Liver (tissue), 9 donors: ENCODE data around the gene TBC1D14. TPM values are rescaled to one million over a fixed set of nuclear protein-coding genes. Genes with fewer than 3 reads are reported as not detected.

ENCODE experiments used
- DNase-seq: peaks from one replicate; pipeline ENCODE4 v3.0.0-alpha.2; 2017; ENCODE audit warnings: low spot score
- H3K27ac ChIP-seq, 2 donors: one replicate each; pipeline ENCODE4 v1.7.0; 2013; ENCODE audit warnings: inconsistent platforms in 2 of 2, low read length in 2 of 2, control low read depth in 1 of 2, low read depth in 1 of 2, mild to moderate bottlenecking in 1 of 2
- H3K27me3 ChIP-seq, 4 donors: one replicate each; pipeline versions ENCODE4 v1.6.1 to v1.7.0; 2013; ENCODE audit warnings: low read length in 3 of 4, inconsistent platforms in 1 of 4, mild to moderate bottlenecking in 1 of 4, moderate library complexity in 1 of 4; ENCODE audit not compliant: control insufficient read depth in 4 of 4, insufficient read depth in 4 of 4
- H3K36me3 ChIP-seq, 4 donors: one replicate each; pipeline versions ENCODE4 v1.6.1 to v1.7.0; 2013; ENCODE audit warnings: low read length in 3 of 4, mild to moderate bottlenecking in 3 of 4, low read depth in 1 of 4, moderate library complexity in 1 of 4; ENCODE audit not compliant: control insufficient read depth in 4 of 4, insufficient read depth in 3 of 4
- H3K4me1 ChIP-seq, 4 donors: one replicate each; pipeline versions ENCODE4 v1.6.1 to v1.7.0; 2013; ENCODE audit warnings: low read length in 3 of 4, mild to moderate bottlenecking in 3 of 4, moderate library complexity in 1 of 4; ENCODE audit not compliant: control insufficient read depth in 4 of 4, insufficient read depth in 4 of 4
- H3K4me3 ChIP-seq, 3 donors: one replicate each; pipeline versions ENCODE4 v1.6.1 to v1.7.0; 2013; ENCODE audit warnings: low read length in 3 of 3, control low read depth in 1 of 3, low read depth in 1 of 3, mild to moderate bottlenecking in 1 of 3
- H3K9ac ChIP-seq, 2 donors: one replicate each; pipeline ENCODE4 v1.7.0; 2013; ENCODE audit warnings: low read length in 2 of 2, mild to moderate bottlenecking in 2 of 2, moderate library complexity in 2 of 2, control low read depth in 1 of 2, low read depth in 1 of 2
- H3K9me3 ChIP-seq, 4 donors: one replicate each; pipeline versions ENCODE4 v1.6.1 to v1.7.0; 2013; ENCODE audit warnings: low read length in 3 of 4; ENCODE audit not compliant: control insufficient read depth in 4 of 4
- EGR1 ChIP-seq, 2 donors: IDR thresholded peaks; 2 replicates each; pipeline ENCODE4 v1.6.1; 2016 to 2018; ENCODE audit warnings: antibody characterized with exemption in 2 of 2, low read depth in 2 of 2
- FOXA1 ChIP-seq: IDR thresholded peaks from 2 replicates; pipeline ENCODE4 v1.6.1; 2016; ENCODE audit warnings: antibody characterized with exemption
- FOXA2 ChIP-seq: IDR thresholded peaks from 2 replicates; pipeline ENCODE4 v1.6.1; 2016; ENCODE audit warnings: antibody characterized with exemption
- GABPA ChIP-seq, 2 donors: IDR thresholded peaks in 1 of 2; conservative IDR thresholded peaks in 1 of 2; 2 replicates each; pipeline ENCODE4 v1.6.1; 2016; ENCODE audit warnings: antibody characterized with exemption in 2 of 2, mild to moderate bottlenecking in 1 of 2, moderate library complexity in 1 of 2
- HNF4A ChIP-seq, 2 donors: conservative IDR thresholded peaks; 2 replicates each; pipeline ENCODE4 v1.6.1; 2016; ENCODE audit warnings: antibody characterized with exemption in 2 of 2, mild to moderate bottlenecking in 2 of 2
- HNF4G ChIP-seq: IDR thresholded peaks from 2 replicates; pipeline ENCODE4 v1.6.1; 2016; ENCODE audit warnings: antibody characterized with exemption
- JUND ChIP-seq, 2 donors: IDR thresholded peaks; 2 replicates each; pipeline ENCODE4 v1.6.1; 2016; ENCODE audit warnings: antibody characterized with exemption in 2 of 2
- NR2F2 ChIP-seq: IDR thresholded peaks from 2 replicates; pipeline ENCODE4 v1.6.1; 2016; ENCODE audit warnings: antibody characterized with exemption
- RAD21 ChIP-seq, 2 donors: IDR thresholded peaks; 2 replicates each; pipeline ENCODE4 v1.6.1; 2016; ENCODE audit warnings: antibody characterized with exemption in 2 of 2, mild to moderate bottlenecking in 2 of 2
- SP1 ChIP-seq: IDR thresholded peaks from 2 replicates; pipeline ENCODE4 v1.6.1; 2018; ENCODE audit warnings: antibody characterized with exemption, mild to moderate bottlenecking
- TAF1 ChIP-seq: conservative IDR thresholded peaks from 2 replicates; pipeline ENCODE4 v1.6.1; 2016; ENCODE audit warnings: antibody characterized with exemption, mild to moderate bottlenecking
- YY1 ChIP-seq: IDR thresholded peaks from 2 replicates; pipeline ENCODE4 v1.6.1; 2016; ENCODE audit warnings: antibody characterized with exemption, mild to moderate bottlenecking
- WGBS: extraction: QIAGEN DNeasy Blood & Tissue Kit; methylation state at CpG from one replicate; pipeline ENCODE4 v1.1.7; 2013; 5-methylcytosine and 5-hydroxymethylcytosine counted together
- polyA plus RNA-seq, 2 donors: library from polyadenylated mRNA; stranded (reverse) in 1 of 2; unstranded in 1 of 2; fragments of 200-250 nt in 1 of 2; fragments of >200 nt in 1 of 2; fragmentation: Nextera tagmentation in 1 of 2; extraction: Ambion mirVana in 1 of 2; gene quantifications; one replicate each; pipeline versions ENCODE4 v1.2.1 to v1.2.3, GENCODE V29; 2013 to 2015
- total RNA-seq, 2 donors: library from RNA; depleted of rRNA; stranded (reverse); fragments of >200 nt; gene quantifications; one replicate each; pipeline ENCODE4 v1.2.3, GENCODE V29; 2014
- TF ChIP-seq, protein P1 (sequence below): IDR thresholded peaks from 2 replicates; pipeline ENCODE4 v1.6.1; 2016; ENCODE audit warnings: antibody characterized with exemption, mild to moderate bottlenecking
- TF ChIP-seq, protein P2 (sequence below): fragments of 150-350 bp; IDR thresholded peaks from 2 replicates; pipeline ENCODE4 v1.5.1; 2017; ENCODE audit warnings: improper control_type of control experiment, low read depth, low read length; ENCODE audit not compliant: missing input control
- TF ChIP-seq, protein P3 (sequence below): IDR thresholded peaks from 2 replicates; pipeline ENCODE4 v1.6.1; 2016; ENCODE audit warnings: antibody characterized with exemption
- TF ChIP-seq, protein P4 (sequence below): IDR thresholded peaks from 2 replicates; pipeline ENCODE4 v1.6.1; 2016; ENCODE audit warnings: antibody characterized with exemption
- TF ChIP-seq, protein P5 (sequence below): IDR thresholded peaks from 2 replicates; pipeline ENCODE4 v1.6.1; 2016; ENCODE audit warnings: antibody characterized with exemption
- donor health status: healthy.
- donor health status: healthy.
- donor health status: healthy.
- donor health status: healthy.
- donor health status: healthy.

TBC1D14 gene
- total and polyA plus RNA-seq, 4 donors = 10.0 to 45.2 (median 22.7) TPM

DNA sequence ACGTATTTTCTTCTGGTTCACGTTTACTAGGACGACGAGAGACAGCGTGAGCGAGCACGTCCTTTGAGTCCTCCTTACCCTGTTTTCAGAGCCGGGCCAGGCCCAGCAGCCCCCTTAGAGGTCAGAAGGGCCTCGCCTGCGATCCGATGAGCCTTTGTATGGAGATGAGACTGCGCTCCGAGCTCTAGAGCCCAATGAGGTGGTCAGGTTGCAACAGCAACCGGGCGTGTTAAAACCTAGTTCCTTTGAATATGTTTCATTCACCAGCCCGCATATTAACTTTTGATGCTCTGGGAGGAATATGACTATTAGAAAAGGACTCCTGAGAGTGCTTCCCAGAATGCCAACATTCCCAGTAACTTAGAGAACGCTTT is 77.9 kb downstream of the TBC1D14 start:
- no peaks in the 10 kb centered on the region for H3K36me3 ChIP-seq
- peak overlapping the region; percentile 72 to 94 (median 78) for H3K4me3 ChIP-seq
- H3K4me1 ChIP-seq = peaks cover 4 to 68% (median 53%) of the 10 kb centered on the region in 4 donors
- peak overlapping the region; percentile 72 to 82 for H3K27ac ChIP-seq
- H3K9ac ChIP-seq = peak overlapping the region; percentile 66 to 76
- H3K9me3 ChIP-seq = no peaks in the 10 kb centered on the region
- H3K27me3 ChIP-seq = no peaks in the 10 kb centered on the region
- DNase-seq = no peak
- TF ChIP-seq, protein P1, sequence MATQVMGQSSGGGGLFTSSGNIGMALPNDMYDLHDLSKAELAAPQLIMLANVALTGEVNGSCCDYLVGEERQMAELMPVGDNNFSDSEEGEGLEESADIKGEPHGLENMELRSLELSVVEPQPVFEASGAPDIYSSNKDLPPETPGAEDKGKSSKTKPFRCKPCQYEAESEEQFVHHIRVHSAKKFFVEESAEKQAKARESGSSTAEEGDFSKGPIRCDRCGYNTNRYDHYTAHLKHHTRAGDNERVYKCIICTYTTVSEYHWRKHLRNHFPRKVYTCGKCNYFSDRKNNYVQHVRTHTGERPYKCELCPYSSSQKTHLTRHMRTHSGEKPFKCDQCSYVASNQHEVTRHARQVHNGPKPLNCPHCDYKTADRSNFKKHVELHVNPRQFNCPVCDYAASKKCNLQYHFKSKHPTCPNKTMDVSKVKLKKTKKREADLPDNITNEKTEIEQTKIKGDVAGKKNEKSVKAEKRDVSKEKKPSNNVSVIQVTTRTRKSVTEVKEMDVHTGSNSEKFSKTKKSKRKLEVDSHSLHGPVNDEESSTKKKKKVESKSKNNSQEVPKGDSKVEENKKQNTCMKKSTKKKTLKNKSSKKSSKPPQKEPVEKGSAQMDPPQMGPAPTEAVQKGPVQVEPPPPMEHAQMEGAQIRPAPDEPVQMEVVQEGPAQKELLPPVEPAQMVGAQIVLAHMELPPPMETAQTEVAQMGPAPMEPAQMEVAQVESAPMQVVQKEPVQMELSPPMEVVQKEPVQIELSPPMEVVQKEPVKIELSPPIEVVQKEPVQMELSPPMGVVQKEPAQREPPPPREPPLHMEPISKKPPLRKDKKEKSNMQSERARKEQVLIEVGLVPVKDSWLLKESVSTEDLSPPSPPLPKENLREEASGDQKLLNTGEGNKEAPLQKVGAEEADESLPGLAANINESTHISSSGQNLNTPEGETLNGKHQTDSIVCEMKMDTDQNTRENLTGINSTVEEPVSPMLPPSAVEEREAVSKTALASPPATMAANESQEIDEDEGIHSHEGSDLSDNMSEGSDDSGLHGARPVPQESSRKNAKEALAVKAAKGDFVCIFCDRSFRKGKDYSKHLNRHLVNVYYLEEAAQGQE = no peak
- TF ChIP-seq RAD21 (IDR thresholded peaks at IDR 0.05) (no peak), JUND (IDR thresholded peaks at IDR 0.05) (no peak), HNF4G (no peak), EGR1 (IDR thresholded peaks at IDR 0.05; ENCODE audit: low read depth in 2 of 2) (no peak), NR2F2 (no peak)
- TF ChIP-seq, protein P2, sequence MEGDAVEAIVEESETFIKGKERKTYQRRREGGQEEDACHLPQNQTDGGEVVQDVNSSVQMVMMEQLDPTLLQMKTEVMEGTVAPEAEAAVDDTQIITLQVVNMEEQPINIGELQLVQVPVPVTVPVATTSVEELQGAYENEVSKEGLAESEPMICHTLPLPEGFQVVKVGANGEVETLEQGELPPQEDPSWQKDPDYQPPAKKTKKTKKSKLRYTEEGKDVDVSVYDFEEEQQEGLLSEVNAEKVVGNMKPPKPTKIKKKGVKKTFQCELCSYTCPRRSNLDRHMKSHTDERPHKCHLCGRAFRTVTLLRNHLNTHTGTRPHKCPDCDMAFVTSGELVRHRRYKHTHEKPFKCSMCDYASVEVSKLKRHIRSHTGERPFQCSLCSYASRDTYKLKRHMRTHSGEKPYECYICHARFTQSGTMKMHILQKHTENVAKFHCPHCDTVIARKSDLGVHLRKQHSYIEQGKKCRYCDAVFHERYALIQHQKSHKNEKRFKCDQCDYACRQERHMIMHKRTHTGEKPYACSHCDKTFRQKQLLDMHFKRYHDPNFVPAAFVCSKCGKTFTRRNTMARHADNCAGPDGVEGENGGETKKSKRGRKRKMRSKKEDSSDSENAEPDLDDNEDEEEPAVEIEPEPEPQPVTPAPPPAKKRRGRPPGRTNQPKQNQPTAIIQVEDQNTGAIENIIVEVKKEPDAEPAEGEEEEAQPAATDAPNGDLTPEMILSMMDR = no peak
- TF ChIP-seq, protein P3, sequence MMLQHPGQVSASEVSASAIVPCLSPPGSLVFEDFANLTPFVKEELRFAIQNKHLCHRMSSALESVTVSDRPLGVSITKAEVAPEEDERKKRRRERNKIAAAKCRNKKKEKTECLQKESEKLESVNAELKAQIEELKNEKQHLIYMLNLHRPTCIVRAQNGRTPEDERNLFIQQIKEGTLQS = no peak
- 7% methylated on average over 17 of the region's 17 CpGs for WGBS

DNA sequence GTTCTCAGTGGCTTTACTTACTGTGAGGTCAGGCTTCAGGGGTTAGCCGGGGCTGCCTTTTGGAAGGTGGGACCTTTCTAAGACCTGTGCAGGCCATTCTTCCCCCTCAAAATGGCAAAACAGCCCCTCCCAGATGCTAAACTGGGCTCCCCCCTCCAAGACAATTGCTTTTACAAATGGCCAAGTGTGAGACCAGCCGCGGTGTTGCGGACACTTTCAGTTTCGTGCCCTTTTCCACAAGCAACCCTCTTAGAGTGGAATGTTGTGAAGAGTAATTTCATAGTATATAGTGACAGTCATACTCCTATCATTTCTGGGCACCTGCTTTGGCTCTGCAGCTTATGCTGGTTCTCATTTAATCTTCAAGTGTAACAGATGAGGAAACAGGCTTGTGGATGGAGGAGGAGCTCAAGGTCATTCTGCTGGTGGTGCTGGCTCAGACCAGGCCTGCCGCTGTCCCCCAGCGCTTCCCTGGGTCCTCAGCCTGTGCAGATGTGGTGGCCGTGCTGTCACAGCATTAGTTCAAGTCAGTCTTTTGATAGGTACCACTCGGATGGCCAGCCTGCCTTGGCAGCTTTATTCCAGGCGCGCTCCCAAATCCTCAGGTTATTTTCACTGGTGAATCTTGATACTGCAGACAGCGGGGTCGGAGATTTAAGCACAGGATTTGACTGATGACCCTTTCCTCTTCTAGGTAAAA is 78.5 kb downstream of the TBC1D14 start:
- Histone ChIP-seq H3K4me1 (peaks cover 4 to 74% (median 53%) of the 10 kb centered on the region in 4 donors), H3K9ac (peak overlapping the region; percentile 66 to 76), H3K9me3 (no peaks in the 10 kb centered on the region), H3K27me3 (no peaks in the 10 kb centered on the region), H3K36me3 (no peaks in the 10 kb centered on the region), H3K27ac (peak overlapping the region; percentile 72 to 82), H3K4me3 (peak overlapping the region; percentile 72 to 94 (median 78))
- DNase-seq = no peak
- WGBS = 63% methylated on average over 13 of the region's 13 CpGs
- no peak for TF ChIP-seq FOXA2
- TF ChIP-seq, protein P2 = no peak
- TF ChIP-seq, protein P4, sequence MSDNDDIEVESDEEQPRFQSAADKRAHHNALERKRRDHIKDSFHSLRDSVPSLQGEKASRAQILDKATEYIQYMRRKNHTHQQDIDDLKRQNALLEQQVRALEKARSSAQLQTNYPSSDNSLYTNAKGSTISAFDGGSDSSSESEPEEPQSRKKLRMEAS = no peak
- TF ChIP-seq, protein P5, sequence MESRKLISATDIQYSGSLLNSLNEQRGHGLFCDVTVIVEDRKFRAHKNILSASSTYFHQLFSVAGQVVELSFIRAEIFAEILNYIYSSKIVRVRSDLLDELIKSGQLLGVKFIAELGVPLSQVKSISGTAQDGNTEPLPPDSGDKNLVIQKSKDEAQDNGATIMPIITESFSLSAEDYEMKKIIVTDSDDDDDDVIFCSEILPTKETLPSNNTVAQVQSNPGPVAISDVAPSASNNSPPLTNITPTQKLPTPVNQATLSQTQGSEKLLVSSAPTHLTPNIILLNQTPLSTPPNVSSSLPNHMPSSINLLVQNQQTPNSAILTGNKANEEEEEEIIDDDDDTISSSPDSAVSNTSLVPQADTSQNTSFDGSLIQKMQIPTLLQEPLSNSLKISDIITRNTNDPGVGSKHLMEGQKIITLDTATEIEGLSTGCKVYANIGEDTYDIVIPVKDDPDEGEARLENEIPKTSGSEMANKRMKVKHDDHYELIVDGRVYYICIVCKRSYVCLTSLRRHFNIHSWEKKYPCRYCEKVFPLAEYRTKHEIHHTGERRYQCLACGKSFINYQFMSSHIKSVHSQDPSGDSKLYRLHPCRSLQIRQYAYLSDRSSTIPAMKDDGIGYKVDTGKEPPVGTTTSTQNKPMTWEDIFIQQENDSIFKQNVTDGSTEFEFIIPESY = no peak
- TF ChIP-seq TAF1 = no peak
- no peak for TF ChIP-seq EGR1 (IDR thresholded peaks at IDR 0.05; ENCODE audit: low read depth in 2 of 2)
- TF ChIP-seq FOXA1 = no peak
- TF ChIP-seq YY1 = no peak
- TF ChIP-seq, protein P3 = no peak
- no peak for TF ChIP-seq NR2F2
- TF ChIP-seq HNF4G = no peak
- no peak for TF ChIP-seq RAD21 (IDR thresholded peaks at IDR 0.05)
- no peak for TF ChIP-seq SP1
- TF ChIP-seq GABPA (IDR thresholded peaks at IDR 0.05 in 1 of 2, conservative IDR thresholded peaks at IDR 0.05 in 1 of 2) = no peak
- no peak for TF ChIP-seq HNF4A (conservative IDR thresholded peaks at IDR 0.05)
